ENCODE data around the gene PDCD11. TPM values are rescaled to one million over a fixed set of nuclear protein-coding genes. Genes with fewer than 3 reads are reported as not detected.

Gene PDCD11
- polyA plus RNA-seq, 2 of the 4 experiments (the other 2 are of a cell fraction), result 26.2 to 32.6 TPM

GRCh38 chr10:103443475-103444185, 47.2 kb downstream of the PDCD11 start:
- TF ChIP-seq HOXB13 (CRISPR knock-in tag; IDR thresholded peaks at IDR 0.05; ENCODE audit: low read depth) (no peak), RNF2 (IDR thresholded peaks at IDR 0.05; ENCODE audit: borderline replicate concordance, low read depth) (no peak), POLR2A (IDR thresholded peaks at IDR 0.05; ENCODE audit: low read length) (no peak), REST (IDR thresholded peaks at IDR 0.05) (no peak), EP300 (IDR thresholded peaks at IDR 0.05) (no peak)
- H3K27ac ChIP-seq, result no peak overlapping the region
- no peaks in the 10 kb centered on the region for H3K4me1 ChIP-seq
- ChIA-PET POLR2A (no interaction called here), CTCF (interaction anchor here (0.8 to 2.1 kb wide), 4 partner anchors 10 to 42 kb away, joined by 3 to 6 read pairs (median 4); no protein-coding TSS in a partner anchor)
- ATAC-seq (no peak), FAIRE-seq (no peak), DNase-seq (ENCODE audit: low read depth in 1 of 2, low spot score in 1 of 2) (no peak)
- WGBS (ENCODE audit: missing lambda C conversion rate), result 95% methylated on average over 23 of the region's 23 CpGs
- no peaks in the 10 kb centered on the region for H3K9me3 ChIP-seq
- H3K4me3 ChIP-seq, result no peak overlapping the region
- no peak overlapping the region for H3K4me2 ChIP-seq

DNA sequence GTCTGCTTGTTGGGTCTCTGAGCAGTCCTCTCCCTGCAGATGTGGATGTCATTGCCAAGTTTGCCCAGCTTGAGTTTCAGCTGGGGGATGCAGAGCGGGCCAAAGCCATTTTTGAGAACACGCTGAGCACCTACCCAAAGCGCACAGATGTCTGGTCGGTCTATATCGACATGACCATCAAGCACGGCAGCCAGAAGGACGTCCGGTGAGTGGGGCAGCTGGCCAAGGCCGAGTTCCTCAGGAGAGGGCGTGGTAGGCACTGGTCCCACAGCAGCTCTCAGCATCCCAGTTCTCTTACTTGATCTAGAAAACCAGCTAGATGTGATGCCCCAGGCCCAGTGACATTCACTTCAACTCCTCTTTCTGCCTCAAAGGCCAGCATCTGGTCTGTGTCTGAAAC, 48.1 kb downstream of the PDCD11 start:
- ChIA-PET CTCF (interaction anchor here (0.6 to 2.1 kb wide), 3 partner anchors 10 to 98 kb away, joined by 3 to 5 read pairs (median 3); no protein-coding TSS in a partner anchor), POLR2A (no interaction called here)
- TF ChIP-seq POLR2AphosphoS2 (conservative IDR thresholded peaks at IDR 0.05; ENCODE audit: low read length) (no peak), KDM1A (IDR thresholded peaks at IDR 0.05; ENCODE audit: low read depth) (no peak), REST (IDR thresholded peaks at IDR 0.05) (no peak), HEYL (CRISPR knock-in tag; IDR thresholded peaks at IDR 0.05) (no peak), PHF8 (IDR thresholded peaks at IDR 0.05; ENCODE audit: borderline replicate concordance, low read depth) (no peak)

DNA sequence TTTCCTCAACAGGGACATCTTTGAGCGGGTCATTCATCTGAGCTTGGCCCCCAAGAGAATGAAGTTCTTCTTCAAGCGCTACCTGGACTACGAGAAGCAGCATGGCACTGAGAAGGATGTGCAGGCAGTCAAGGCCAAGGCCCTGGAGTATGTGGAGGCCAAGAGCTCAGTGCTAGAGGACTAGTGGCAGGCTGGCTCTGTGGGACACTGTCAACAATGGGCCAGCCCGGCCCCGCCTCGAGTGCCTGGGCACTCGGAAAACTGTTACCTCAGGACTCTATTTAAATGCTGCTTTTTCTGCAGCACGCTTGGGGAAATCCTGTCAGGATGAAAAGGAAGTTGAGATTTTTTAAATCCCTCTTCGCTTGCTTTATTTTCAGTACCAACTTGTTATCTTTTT, 48.9 kb downstream of the PDCD11 start:
- no peak overlapping the region for H3K27ac ChIP-seq
- ATAC-seq, result no peak
- no peak for FAIRE-seq
- ChIA-PET CTCF (interaction anchor here (0.6 kb wide), 1 partner anchor 28 kb away, joined by 3 read pairs; no protein-coding TSS in a partner anchor), POLR2A (no interaction called here)
- H3K9me3 ChIP-seq, result no peaks in the 10 kb centered on the region
- WGBS (ENCODE audit: missing lambda C conversion rate), result 92% methylated on average over 9 of the region's 9 CpGs
- DNase-seq (ENCODE audit: low read depth in 1 of 2, low spot score in 1 of 2), result no peak
- H3K4me2 ChIP-seq, result no peak overlapping the region
- H3K4me1 ChIP-seq, result peaks cover 2% of the 10 kb centered on the region; the same call in 1 of the 3 replicates
- TF ChIP-seq, protein P1, sequence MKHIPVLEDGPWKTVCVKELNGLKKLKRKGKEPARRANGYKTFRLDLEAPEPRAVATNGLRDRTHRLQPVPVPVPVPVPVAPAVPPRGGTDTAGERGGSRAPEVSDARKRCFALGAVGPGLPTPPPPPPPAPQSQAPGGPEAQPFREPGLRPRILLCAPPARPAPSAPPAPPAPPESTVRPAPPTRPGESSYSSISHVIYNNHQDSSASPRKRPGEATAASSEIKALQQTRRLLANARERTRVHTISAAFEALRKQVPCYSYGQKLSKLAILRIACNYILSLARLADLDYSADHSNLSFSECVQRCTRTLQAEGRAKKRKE (CRISPR knock-in tag; IDR thresholded peaks at IDR 0.05; ENCODE audit: low read depth), result no peak
- TF ChIP-seq, protein P2, sequence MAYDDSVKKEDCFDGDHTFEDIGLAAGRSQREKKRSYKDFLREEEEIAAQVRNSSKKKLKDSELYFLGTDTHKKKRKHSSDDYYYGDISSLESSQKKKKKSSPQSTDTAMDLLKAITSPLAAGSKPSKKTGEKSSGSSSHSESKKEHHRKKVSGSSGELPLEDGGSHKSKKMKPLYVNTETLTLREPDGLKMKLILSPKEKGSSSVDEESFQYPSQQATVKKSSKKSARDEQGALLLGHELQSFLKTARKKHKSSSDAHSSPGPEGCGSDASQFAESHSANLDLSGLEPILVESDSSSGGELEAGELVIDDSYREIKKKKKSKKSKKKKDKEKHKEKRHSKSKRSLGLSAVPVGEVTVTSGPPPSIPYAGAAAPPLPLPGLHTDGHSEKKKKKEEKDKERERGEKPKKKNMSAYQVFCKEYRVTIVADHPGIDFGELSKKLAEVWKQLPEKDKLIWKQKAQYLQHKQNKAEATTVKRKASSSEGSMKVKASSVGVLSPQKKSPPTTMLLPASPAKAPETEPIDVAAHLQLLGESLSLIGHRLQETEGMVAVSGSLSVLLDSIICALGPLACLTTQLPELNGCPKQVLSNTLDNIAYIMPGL (CRISPR knock-in tag; IDR thresholded peaks at IDR 0.05; ENCODE audit: borderline replicate concordance), result no peak
- TF ChIP-seq MAFK (IDR thresholded peaks at IDR 0.05; ENCODE audit: partially characterized antibody) (no peak), RCOR1 (IDR thresholded peaks at IDR 0.05; ENCODE audit: low read depth, low read length) (no peak), RNF2 (IDR thresholded peaks at IDR 0.05; ENCODE audit: borderline replicate concordance, low read depth) (no peak), CHD2 (IDR thresholded peaks at IDR 0.05; ENCODE audit: low read length, partially characterized antibody) (no peak)
- no peak overlapping the region for H3K4me3 ChIP-seq

More for the DNA sequence above, 48.1 kb downstream of the PDCD11 start:
- no peak for FAIRE-seq
- 95% methylated on average over 4 of the region's 10 CpGs for WGBS (ENCODE audit: missing lambda C conversion rate)
- H3K27ac ChIP-seq, result no peak overlapping the region
- no peak for ATAC-seq
- H3K4me3 ChIP-seq, result no peak overlapping the region
- H3K4me1 ChIP-seq, result no peaks in the 10 kb centered on the region
- no peaks in the 10 kb centered on the region for H3K9me3 ChIP-seq
- no peak overlapping the region for H3K4me2 ChIP-seq
- DNase-seq (ENCODE audit: low read depth in 1 of 2, low spot score in 1 of 2), result no peak
